GM18861 (cell line): ENCODE measurements around the gene HSPA12A.
A peak's percentile ranks its signal among the peaks of the same experiment; 100 is the strongest.
"Not testable (repeated sequence)": the region's sequence is repeated elsewhere in the genome, so short reads cannot be mapped to it uniquely, and the experiment has no call there.

Experiments used
- ATAC-seq: cut with Tn5 transposase; IDR thresholded peaks from one replicate; pipeline ENCODE4 v1.9.1; 2021; ENCODE audit not compliant: unreplicated experiment

HSPA12A gene

DNA sequence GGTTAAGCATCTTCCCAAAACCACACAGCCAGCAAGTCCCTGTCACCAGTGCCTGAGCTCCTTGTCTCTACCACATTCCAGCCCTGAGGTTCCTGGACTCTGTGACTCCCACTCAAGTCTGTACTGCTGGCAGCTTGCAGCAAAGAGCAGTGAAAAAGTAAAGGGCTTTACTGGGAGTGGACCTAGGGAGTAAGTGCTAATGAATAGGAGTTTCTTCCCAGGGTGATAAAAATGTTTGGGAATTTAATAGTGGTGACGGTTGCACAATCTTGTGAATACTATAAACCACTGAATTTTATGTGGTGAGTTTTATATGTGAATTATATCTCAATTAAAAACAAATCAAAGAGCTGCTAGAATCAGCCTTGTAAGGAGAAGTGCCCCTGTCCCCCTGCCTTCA lies 22.6 kb downstream of the HSPA12A start:
- no peak for ATAC-seq

DNA sequence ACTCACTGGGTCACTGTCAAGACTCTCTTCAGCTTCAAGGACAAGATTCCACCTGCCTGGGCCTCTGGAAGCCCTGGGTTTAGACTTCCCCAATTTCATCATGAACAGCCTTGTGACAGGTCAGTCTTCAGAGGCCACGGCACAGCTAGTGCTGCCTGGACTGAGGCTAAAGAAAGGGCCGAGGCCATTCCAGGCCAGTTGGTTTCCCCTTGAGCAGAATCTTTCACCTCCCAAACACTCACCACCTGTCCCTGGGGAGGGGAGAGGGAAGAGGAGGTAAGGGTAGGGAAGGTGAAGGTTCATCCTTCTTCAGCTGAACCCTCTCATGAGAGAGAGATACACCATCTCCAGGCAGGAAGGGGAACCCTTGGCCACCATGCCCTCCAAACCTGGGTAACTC lies 24.3 kb downstream of the HSPA12A start:
- no peak for ATAC-seq

DNA sequence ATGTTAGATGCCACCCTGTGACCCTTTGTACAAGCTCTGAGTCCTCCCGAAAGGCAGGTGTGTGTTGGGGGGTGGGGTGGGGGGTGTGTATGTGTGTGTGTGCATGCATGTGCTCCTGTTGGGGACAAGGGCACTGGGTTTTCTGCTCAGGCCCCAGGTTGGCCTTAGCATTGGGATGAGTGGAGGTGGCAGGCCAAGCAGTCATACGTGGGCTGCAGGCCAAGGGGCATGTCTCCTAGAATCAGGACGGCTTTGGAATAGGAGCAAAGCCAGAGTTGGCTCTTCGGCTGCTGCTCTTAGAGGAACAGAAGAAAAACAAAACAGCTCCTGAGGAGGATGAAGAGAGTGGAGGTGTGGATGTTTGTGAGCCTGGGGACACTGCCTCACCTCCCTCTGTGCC lies 26.0 kb downstream of the HSPA12A start:
- ATAC-seq: no peak

DNA sequence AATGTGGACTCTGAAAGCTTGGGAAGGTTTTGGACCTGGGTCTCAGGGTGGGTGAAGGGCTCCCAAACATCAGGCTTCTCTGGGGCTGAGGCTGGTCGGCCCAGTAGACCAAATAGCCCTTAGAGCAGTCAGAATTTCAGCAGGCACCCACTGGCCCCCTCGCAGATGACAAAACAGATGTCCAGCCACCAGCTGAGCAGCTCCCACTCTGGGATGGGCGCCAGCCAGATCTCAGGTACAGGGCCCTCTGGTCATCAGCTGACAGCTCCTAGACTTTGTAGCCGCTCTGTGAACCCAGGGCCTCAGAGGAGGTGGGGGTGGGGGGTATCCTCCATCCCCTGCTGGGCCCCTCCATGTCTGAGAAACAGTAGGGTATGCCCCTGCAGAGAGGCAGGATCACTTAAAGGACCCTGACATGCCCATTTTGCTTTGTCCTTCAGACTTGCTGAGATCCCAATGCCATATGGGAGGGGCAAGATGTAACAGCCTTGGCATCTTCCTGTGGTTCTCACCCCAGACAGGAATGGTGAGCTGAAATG lies 26.5 kb downstream of the HSPA12A start:
- ATAC-seq: no peak

DNA sequence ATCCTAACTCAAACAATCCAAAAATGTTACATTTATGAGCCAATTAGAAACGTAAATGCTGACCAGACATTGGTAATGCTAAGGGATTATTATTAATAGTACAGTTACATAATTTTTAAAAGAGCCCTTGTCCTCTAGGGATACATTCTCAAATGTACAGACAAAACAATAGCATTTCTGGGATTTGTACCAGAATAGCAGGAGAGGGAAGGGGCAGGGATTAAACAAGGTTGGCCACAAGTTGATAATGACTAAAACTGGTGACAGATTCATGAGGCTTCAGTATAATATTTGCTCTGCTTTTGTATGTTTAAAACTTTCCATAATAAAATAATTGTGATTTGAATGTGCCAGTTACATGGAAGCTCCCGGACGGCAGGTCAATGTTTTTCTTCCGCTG lies 27.0 kb downstream of the HSPA12A start:
- ATAC-seq: no peak

DNA sequence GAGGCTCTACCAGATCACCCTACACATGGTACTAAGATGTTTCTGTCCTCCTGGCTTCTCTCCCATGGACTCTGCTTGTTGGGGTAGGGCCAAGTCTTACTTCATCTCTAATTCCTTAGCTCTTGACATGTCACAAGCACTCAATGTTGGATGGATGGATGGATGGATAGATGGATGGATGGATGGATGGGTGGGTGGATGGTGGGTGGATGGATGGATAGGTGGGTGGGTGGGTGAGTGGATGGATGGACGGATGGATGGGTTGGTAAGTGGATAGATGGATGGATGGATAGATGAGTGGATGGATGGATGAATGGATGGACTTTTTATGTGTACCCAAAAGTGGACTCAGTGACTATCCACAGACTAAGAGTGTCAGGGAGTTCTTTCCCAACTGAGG lies 28.5 kb downstream of the HSPA12A start:
- ATAC-seq: no peak

DNA sequence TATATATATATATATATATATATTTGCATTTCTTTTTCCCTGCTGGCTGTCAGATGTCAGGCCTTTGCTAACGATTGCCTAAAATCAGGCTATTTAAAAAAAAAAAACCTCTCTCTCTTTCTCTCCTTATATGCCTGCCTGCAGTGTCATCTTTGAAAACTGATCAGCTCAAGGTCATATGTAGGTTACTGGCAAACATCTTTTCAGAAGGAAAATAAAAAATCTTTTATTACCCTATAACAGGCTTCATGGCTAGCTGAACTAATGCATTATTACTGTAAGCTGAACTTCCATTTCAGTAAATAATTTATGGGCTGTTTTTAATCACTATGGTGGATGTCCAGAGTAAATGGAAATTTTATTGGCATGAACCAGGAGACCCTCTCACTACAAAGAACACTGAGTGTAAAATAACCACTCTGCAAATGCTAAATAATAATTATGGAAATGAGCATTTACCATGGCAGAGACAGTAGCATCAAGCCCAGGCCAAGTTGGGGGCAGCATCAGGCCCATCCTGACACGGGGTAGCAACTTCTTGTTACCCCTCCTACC lies 29.3 kb downstream of the HSPA12A start:
- ATAC-seq: no peak

DNA sequence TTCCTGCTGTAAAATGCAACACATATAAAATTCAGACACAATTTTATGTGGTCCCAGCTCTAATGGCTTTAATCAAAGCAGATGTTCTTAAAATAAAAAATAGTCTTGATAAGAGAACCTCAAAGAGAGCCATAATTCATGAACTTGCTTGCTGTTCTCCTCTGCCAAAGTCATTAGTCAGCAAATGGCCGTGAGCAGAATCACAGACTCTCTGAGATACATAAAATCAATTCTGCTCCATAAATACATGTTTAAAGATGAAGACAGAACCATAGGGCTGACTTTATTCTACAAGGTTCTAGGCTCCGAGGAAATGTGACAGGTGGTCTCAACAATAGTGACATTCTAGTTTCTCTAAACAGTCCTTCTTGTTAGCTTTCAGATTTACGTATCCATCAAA lies 29.8 kb downstream of the HSPA12A start:
- ATAC-seq: no peak

DNA sequence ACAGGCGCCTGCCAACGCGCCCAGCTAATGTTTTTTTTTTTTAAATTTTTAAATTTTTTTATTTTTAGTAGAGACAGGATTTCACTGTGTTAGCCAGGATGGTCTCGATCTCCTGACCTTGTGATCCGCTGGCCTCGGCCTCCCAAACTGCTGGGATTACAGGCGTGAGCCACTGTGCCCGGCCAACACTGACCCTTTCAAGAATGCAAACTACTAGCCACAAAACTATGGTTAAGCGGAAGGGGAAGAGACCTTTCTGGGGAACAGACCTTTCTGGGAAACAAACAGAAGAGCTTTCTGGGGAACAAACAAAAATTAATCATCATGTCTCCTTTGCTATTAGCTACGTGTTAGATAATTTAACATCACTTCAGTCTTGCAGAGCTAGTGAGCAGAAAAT lies 30.6 kb downstream of the HSPA12A start:
- not testable (repeated sequence) for ATAC-seq

DNA sequence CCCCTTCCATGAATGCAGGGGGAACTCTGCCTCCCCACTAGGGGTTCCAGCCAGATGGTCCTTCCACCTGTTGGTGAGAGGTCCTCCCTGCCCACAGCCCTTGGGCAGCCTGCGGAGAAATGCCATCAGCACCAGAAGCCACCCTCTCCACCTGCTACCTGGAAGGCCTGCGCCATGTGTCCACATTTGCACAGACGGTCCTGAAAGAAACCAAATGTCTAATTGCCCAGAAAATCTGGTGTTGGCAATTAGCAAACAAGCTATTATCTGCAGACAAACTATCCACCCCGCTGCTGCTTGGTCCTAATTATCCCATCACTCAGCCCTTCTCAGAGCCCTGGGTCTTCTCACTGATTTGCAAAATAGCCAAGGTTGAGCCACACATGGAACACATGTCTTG lies 32.3 kb downstream of the HSPA12A start:
- no peak for ATAC-seq

DNA sequence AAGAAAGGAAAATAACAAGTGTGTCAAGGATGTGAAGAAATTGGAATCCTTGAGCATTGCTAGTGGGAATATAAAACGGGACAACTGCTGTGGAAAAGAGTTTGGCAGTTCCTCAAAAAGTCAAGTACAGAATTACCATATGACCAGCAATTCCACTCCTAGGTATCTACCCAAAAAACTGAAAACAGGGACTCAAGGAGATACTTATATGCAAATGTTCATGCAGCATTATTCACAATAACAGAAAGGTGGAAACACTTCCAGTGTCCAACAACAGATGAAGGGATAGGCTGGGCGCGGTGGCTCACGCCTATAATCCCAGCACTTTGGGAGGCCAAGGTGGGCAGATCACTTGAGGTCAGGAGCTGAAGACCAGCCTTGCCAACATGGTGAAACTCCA lies 33.5 kb downstream of the HSPA12A start:
- ATAC-seq: no peak

DNA sequence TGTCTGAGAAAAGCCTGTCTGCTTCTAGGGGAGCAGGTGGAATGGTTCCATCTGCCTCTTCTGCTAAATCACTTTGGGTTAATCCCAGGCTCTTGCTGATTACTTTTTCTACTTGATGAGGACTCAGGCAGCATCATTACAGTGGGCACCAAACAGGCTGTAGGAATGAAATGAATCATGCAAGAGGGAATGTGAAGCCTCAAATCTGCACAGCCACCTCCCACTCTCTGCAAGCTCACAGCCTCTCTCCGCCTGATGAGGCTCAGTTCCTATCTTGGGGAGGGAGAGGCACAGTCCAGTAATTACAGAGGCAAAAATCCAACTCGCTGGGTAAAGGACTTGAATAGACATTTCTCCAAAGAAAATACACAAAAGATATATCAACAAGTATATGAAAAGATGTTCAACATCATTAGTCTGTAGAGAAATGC lies 34.0 kb downstream of the HSPA12A start:
- ATAC-seq: no peak

DNA sequence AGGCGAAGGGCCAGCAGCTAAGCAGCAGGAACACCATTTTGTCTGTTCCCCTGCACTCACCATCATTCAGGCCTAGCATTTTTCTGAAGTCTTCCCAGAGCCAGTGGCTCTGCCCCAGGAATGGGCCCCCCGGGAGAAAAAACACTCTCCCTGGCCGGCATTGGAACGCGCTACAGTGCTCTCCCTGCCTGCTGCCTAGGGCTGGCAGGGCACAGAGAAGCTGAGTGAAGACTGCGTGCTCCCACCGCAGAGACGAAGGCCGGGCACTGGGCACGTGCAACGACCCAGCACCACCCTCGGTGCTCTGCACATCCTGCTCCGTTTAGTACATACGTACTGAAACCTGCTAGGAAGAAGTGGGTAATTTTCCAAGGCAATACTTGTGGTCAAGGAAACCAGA lies 34.4 kb downstream of the HSPA12A start:
- ATAC-seq: no peak

DNA sequence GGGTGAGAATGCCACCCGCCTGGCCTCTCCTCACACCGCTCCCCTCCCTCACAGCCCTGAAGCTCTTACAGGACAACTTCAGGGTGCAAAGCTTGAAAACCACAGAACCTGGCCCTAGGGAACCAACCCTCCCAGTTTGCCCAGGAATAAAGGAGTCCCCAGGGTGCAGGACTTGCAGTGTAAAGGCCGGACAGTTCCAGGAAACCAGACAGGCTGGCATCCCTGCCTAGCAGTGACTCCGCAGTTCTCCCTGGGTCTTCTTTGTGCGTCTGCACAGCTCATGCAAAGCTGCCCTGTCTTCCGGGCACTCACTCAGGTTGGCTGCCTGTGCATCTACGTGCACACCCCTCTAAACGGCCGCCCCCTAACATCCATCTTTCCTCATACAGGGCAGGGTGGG lies 36.1 kb downstream of the HSPA12A start:
- ATAC-seq: no peak

DNA sequence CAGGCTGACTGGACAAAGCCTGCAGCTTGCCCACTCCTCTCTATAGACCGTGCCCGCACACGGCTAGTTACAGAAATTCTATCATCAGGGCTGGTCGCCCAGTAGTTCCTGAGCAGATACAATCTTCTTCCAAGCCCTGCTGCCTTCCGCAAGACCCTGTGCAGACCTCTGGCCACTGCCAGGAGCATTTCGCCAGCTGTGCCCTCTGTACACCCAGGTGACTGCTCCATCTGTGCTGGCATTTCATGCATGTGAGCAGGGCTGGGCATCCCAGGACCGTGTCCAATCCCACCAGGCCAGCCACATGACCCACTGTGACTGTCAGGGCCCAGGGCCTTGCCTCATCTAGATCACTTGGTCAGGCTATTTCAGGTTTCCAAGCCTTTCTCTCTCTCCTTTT lies 36.9 kb downstream of the HSPA12A start:
- no peak for ATAC-seq

DNA sequence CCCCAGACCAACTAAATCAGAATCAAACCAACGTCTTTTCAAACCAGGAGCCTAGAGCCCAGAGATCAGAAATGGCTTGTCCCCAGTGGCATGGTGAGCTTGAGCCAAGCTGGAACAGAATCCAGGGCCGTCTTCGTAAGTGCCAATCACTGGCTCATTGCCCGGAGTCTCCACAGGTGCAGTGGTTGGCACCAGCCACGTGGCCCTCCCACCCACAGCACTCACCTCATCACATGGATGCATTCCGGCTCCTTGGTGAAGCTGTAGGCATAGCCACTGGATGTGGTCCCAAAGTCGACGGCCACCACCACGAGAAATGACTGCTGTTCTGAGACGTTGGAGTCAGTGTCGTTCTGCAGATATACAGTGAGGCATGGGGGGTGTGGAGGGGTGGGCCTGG lies 37.4 kb downstream of the HSPA12A start:
- ATAC-seq: no peak

DNA sequence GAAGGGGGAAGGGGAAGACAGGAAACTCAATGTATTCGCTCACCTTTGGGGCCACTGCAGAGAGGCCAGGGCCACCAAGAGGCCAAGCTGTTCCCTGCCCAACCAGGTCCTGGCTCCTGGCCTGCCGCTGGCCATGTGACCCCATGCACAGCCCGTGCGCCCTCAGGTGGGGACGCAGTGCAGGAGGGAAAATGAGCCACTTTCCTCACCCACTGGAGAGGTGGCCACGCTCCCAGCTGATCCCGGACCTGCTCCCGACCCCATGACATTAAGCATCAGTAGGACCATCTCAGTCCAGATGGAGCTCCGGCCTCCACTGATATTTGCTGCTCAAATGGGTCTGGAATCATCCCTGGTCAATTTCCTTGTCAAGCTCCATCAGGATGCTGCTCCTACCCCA lies 40.2 kb downstream of the HSPA12A start:
- no peak for ATAC-seq

DNA sequence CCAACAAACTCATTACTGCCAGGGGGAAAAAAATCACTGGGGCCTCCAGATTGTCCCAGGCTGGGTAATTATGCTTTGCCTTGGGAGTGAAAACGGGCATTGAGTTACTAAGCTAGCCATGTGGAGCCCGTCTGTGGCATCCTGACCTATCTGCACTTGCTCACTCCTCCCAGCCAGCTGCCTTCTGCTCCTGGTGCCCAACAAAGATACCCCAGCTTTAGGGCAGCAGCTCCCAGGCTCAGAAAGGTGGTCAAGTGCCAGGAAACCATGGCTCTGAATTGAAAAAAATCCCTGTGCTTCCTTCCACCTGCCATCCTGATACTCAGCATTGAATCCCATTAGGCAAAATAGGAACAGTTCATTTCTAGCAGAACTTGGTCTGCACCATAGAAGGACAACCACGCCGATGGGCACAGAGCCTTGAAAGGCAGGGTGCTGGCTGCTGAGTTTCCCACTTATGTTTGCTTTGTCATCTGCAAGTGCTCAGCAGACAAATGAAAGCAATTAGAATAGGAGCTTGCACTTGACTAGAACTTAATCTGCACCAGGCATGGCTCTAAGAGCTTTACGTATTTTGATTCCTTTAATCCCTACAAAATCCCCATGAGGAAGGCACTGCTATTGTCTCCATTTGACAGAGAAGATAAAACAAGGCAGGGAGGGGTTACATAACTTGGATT lies 42.8 kb downstream of the HSPA12A start:
- ATAC-seq: no peak

DNA sequence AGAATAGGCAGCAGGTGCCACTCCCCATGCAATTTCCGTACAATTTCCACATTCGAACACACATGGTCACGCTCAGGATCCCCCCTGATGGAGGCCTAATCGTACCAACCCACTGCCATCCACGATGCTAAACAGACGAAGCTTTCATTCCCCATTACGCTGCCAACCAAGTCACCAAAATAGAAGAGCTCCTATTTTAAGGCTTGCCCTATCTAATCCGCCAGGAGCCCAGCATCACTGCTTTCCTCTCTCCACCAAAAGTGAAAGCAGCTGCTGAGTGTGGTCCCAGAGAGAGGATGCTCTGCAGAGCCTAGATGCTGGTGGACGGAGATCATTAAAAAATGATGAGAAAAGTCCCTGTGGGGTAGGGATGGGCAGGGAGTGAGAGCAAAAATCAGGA lies 43.3 kb downstream of the HSPA12A start:
- no peak for ATAC-seq

DNA sequence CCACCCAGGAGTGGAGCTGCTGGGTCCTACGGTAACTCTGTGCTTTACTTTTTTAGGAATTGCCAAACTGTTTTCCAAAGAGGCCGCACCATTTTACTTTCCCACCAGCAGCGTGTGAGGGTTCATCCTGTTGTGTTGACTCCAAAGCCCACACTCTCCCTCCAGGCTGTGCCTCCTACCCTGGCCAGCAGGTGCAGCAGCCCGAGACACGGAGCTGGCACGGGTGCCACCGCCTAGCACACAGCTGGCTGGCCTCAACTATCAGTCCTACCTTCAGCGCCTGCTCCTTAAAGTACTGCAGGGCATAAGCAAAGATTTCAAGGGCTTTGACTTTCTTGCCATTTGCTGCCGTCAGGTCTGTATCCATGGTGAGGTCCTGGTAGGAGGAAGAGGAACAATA lies 44.0 kb downstream of the HSPA12A start:
- no peak for ATAC-seq

DNA sequence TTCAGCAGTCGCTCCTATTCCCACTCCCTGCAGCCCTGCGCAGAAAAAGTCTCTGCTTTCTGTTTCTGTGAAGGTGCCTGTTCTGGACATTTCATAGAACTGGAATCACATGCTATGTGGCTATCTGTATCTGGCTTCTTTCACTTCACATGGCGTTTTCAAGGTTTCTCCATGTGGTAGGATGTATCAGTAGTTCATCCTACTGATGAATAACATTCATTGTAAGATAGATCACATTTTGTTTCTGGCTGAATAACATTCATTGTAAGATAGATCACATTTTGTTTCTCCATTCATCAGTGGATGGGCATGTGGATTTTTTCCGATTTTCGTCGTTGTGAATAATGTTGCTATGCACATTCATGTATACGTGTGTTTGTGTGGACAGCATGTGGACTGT lies 44.5 kb downstream of the HSPA12A start:
- no peak for ATAC-seq

DNA sequence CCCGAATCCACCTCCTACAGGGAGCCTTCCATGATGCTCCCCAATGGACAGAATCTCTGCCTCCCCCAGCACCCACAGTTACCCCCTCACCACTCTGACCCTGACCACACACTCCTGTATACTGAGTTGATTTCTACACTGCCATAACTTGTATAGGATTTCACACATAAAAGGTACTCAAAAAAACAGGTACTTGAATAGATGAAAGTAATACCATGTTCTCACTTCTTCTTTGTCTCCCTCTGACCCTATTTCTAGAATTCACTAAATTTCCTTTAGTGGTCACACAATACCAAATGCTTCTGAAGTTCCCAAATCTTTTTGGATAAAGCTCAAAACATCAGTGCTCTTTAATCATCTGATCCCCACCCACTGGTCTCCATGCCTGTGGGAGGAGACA lies 45.4 kb downstream of the HSPA12A start:
- ATAC-seq: peak; percentile 86

DNA sequence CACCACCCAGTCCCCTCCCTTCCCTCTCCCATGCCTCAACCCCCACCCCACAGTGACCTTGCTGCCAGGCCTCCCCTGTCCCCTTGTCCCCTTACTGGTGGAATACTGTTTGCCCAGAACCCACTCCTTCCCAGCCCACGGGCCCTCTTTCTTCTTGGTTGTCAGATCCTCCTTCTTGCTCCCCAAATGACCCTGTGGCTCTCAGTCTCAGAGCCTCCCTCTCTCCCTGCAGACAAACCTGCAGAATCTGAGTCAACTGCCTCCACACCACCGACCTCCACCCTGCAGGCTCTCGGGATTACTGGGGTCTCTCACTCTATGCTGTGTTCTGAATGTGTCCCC lies 47.5 kb downstream of the HSPA12A start:
- no peak for ATAC-seq
